Tibial nerve (tissue), 4 donors: ENCODE results near the gene SAMD1. TPM values are rescaled to one million over a fixed set of nuclear protein-coding genes. Genes with fewer than 3 reads are reported as not detected.
A peak's percentile ranks its signal among the peaks of the same experiment; 100 is the strongest.
"Not testable (repeated sequence)": the region's sequence is repeated elsewhere in the genome, so short reads cannot be mapped to it uniquely, and the experiment has no call there.

Source experiments
- DNase-seq, 2 donors: peaks; one replicate each; pipeline ENCODE4 v3.0.0-alpha.2; 2019; ENCODE audit warnings: low spot score in 2 of 2
- H3K27ac ChIP-seq, 4 donors: fragments of 200-600 bp; sonication (generic) in 3 of 4; one replicate each; pipeline ENCODE4 v1.5.1; 2017 to 2019; ENCODE audit warnings: mild to moderate bottlenecking in 1 of 4
- H3K27me3 ChIP-seq, 2 donors: fragments of 200-600 bp; sonication (generic) in 1 of 2; one replicate each; pipeline versions ENCODE4 v1.5.1 to v1.6.0; 2017 to 2019
- H3K36me3 ChIP-seq, 3 donors: fragments of 200-600 bp; sonication (generic); one replicate each; pipeline ENCODE4 v1.5.1; 2018 to 2019
- H3K4me1 ChIP-seq, 4 donors: fragments of 200-600 bp; sonication (generic) in 3 of 4; one replicate each; pipeline ENCODE4 v1.5.1; 2017 to 2019
- H3K4me3 ChIP-seq, 4 donors: fragments of 200-600 bp; sonication (generic) in 3 of 4; one replicate each; pipeline ENCODE4 v1.5.1; 2017 to 2019; ENCODE audit warnings: mild to moderate bottlenecking in 1 of 4, moderate library complexity in 1 of 4
- H3K9me3 ChIP-seq, 4 donors: fragments of 200-600 bp; sonication (generic) in 3 of 4; one replicate each; pipeline ENCODE4 v1.5.1; 2017 to 2019
- EP300 ChIP-seq, 2 donors: sonication (generic); formaldehyde crosslinking; IDR thresholded peaks; one replicate each; pipeline ENCODE4 v1.6.1; 2017; ENCODE audit warnings: antibody characterized with exemption in 2 of 2, mild to moderate bottlenecking in 1 of 2
- POLR2A ChIP-seq, 2 donors: fragments of 450-650 bp; IDR thresholded peaks; one replicate each; pipeline ENCODE4 v1.6.1; 2017; ENCODE audit warnings: antibody characterized with exemption in 2 of 2, mild to moderate bottlenecking in 2 of 2, moderate library complexity in 2 of 2
- WGBS, 2 donors: methylation state at CpG; one replicate each; pipeline ENCODE4 v1.1.5; 2018; 5-methylcytosine and 5-hydroxymethylcytosine counted together
- total RNA-seq, 4 donors: library from RNA; depleted of rRNA; stranded (reverse); fragments of >200 nt; gene quantifications; one replicate each; pipeline ENCODE4 v1.1.0, GENCODE V29; 2016
- TF ChIP-seq, protein P1 (sequence below), 5 experiments: fragments of 200-600 bp in 3 of 5; fragments of 450-650 bp in 2 of 5; sonication (generic) in 3 of 5; IDR thresholded peaks; one replicate each; pipeline ENCODE4 v1.5.1; 2016 to 2019; ENCODE audit warnings: antibody characterized with exemption in 5 of 5, mild to moderate bottlenecking in 3 of 5, moderate library complexity in 2 of 5

The SAMD1 gene
- total RNA-seq, 4 donors from 2014 or later: 5.9 to 31.4 (median 19.0) TPM

DNA sequence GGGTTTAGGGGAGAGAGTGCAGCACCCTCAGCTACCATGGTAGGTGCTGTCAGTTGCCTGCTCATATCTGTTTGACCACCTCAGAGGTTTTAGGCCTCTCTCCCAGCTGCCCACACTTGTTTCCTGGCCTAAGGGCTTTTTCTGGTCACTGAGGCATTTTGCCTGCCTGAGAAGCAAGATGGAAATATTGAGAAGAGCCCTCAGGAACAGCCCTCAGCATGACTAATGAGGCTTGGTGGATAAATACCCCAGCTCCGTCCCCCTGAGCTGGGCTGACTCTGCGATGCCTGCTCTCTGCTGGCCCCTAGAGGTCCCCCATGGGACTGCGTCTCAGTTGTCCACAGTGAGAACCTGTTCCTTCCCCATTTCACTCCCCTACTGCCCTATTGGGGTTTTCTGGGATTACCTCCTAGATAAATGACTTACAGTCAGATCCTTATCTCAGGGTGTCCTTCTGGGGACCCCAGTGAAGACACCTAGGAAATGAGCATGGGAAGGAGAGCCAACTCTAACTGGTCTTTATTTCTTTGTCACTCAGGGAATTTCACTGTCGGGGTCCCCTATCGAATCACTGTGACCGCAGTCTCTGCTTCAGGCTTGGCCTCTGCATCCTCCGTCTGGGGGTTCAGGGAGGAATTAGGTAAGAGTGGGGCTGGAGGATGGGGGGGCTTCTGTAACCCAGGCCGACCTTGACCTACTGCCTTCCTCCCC is 42.0 kb downstream of the SAMD1 start:
- Histone ChIP-seq H3K36me3 (peaks cover 0 to 15% (median 0%) of the 10 kb centered on the region in 3 donors), H3K27me3 (no peaks in the 10 kb centered on the region), H3K4me1 (no peaks in the 10 kb centered on the region), H3K27ac (no peak overlapping the region), H3K9me3 (peaks cover 0 to 14% (median 0%) of the 10 kb centered on the region in 4 donors), H3K4me3 (no peak overlapping the region)
- TF ChIP-seq POLR2A (IDR thresholded peaks at IDR 0.05) (no peak), EP300 (IDR thresholded peaks at IDR 0.05) (no peak)
- TF ChIP-seq, protein P1, sequence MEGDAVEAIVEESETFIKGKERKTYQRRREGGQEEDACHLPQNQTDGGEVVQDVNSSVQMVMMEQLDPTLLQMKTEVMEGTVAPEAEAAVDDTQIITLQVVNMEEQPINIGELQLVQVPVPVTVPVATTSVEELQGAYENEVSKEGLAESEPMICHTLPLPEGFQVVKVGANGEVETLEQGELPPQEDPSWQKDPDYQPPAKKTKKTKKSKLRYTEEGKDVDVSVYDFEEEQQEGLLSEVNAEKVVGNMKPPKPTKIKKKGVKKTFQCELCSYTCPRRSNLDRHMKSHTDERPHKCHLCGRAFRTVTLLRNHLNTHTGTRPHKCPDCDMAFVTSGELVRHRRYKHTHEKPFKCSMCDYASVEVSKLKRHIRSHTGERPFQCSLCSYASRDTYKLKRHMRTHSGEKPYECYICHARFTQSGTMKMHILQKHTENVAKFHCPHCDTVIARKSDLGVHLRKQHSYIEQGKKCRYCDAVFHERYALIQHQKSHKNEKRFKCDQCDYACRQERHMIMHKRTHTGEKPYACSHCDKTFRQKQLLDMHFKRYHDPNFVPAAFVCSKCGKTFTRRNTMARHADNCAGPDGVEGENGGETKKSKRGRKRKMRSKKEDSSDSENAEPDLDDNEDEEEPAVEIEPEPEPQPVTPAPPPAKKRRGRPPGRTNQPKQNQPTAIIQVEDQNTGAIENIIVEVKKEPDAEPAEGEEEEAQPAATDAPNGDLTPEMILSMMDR (IDR thresholded peaks at IDR 0.05): peak; percentile 45 to 78 (median 62)
- 75% methylated on average over 8 of the region's 8 CpGs for WGBS, 2 donors
- peak in 1 of 2 donors; percentile 53 for DNase-seq

DNA sequence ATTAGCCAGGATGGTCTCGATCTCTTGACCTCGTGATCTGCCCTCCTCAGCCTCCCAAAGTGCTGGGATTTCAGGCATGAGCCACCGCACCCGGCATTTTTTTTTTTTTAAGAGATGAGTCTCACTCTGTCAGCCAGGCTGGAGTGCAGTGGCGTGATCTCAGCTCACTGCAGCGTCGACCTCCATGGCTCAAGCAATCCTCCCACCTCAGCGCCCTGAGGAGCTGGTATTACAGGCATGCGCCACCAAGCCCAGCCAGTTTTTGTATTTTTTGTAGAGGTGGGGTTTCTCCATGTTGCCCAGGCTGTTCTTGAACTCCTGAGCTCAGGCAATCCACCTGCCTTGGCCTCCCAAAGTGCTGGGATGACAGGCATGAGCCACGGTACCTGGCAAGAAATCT is 42.7 kb downstream of the SAMD1 start:
- not testable (repeated sequence) for H3K27ac ChIP-seq, H3K4me1 ChIP-seq, DNase-seq, H3K9me3 ChIP-seq, H3K27me3 ChIP-seq, H3K4me3 ChIP-seq
- H3K36me3 ChIP-seq: peaks cover 0 to 11% (median 0%) of the 10 kb centered on the region in 3 donors
- 98% methylated on average over 10 of the region's 10 CpGs for WGBS, 2 donors

DNA sequence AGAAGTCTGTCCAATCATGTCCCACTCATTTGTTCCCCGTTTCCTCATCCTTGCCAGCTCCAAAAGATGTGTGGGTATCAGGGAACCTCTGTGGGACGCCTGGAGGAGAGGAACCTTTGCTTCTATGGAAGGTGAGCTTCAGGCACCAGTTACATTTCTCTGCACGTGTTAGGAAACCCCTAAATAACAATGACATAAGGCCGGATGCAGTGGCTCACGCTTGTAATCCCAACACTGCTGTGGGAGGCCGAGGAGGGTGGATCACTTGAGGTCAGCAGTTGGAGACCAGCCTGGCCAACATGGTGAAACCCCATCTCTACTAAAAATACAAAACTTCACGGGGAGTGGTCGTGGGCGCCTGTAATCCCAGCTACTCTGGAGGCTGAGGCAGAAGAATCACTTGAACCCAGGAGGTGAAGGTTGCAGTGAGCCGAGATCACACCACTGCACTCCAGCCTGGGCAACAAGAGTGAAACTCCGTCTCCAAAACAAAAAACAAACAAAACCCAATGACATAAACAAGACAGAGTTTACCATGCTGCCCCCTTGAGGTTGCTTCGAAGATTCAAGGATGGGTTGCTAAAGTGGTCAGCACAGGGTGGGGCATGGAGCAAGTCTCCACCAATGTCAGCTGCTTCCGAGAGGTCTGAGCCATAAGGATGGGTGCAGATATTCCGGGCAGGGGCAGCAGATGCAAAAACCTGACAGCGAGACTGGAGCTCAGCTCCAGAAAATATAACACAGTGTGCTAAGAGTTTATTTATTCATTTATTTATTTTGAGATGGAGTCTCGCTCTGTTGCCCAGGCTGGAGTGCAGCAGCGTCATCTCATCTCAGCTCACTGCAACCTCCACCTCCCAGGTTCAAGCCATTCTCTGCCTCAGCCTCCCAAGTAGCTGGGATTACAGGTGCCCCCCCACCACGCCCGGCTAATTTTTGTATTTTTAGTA is 47.6 kb downstream of the SAMD1 start:
- TF ChIP-seq, protein P1 (IDR thresholded peaks at IDR 0.05): peak; percentile 30 to 62 (median 46)
- H3K36me3 ChIP-seq, H3K4me3 ChIP-seq, H3K27me3 ChIP-seq, H3K4me1 ChIP-seq, H3K9me3 ChIP-seq: not testable (repeated sequence)
- 57 to 58% methylated on average over 19 of the region's 19 CpGs for WGBS, 2 donors
- peak overlapping the region in 1 of 4 donors; percentile 26 for H3K27ac ChIP-seq
- peak in 1 of 2 donors; percentile 51 for DNase-seq

GRCh38 chr19:14039181-14039580 is 51.4 kb downstream of the SAMD1 start:
- Histone ChIP-seq H3K4me3 (no peak overlapping the region), H3K36me3 (no peaks in the 10 kb centered on the region), H3K9me3 (no peaks in the 10 kb centered on the region), H3K27ac (no peak overlapping the region), H3K4me1 (peaks cover 0 to 7% (median 3%) of the 10 kb centered on the region in 4 donors), H3K27me3 (no peaks in the 10 kb centered on the region)
- DNase-seq: no peak
- WGBS, 2 donors: 86 to 90% methylated on average over 7 of the region's 7 CpGs
- TF ChIP-seq EP300 (IDR thresholded peaks at IDR 0.05) (no peak), POLR2A (IDR thresholded peaks at IDR 0.05) (no peak)
- TF ChIP-seq, protein P1 (IDR thresholded peaks at IDR 0.05): no peak

Other genes with a start within 250 kb of the SAMD1 start
- not detected for gene NANOS3, start 213.6 kb downstream of the SAMD1 start, total RNA-seq
- 1 to 10 TPM in 3 of 4 donors, not detected in 1; 1.5 to 3.3 (median 3.0) TPM for gene BRME1, start 184.6 kb downstream of the SAMD1 start, total RNA-seq
- gene CC2D1A, start 184.6 kb downstream of the SAMD1 start, total RNA-seq: 10 to 100 TPM; 42.7 to 99.3 (median 56.0) TPM
- 10 to 100 TPM in 3 of 4 donors, 1 to 10 TPM in 1; 9.4 to 45.7 (median 20.7) TPM for gene PODNL1, start 152.3 kb downstream of the SAMD1 start, total RNA-seq
- gene DCAF15, start 138.2 kb downstream of the SAMD1 start, total RNA-seq: 10 to 100 TPM; 14.3 to 31.5 (median 19.3) TPM
- gene RFX1, start 84.4 kb downstream of the SAMD1 start, total RNA-seq: 1 to 10 TPM; 3.1 to 8.4 (median 6.0) TPM
- gene RLN3, start 62.6 kb downstream of the SAMD1 start, total RNA-seq: not detected
- 1 to 10 TPM; 2.4 to 3.5 (median 3.0) TPM for gene IL27RA, start 59.0 kb downstream of the SAMD1 start, total RNA-seq
- 1 to 10 TPM in 1 of 4 donors, under 1 TPM in 3; 0.30 to 2.7 (median 0.53) TPM for gene PALM3, start 28.7 kb downstream of the SAMD1 start, total RNA-seq
- gene MISP3, start 18.0 kb downstream of the SAMD1 start, total RNA-seq: 1 to 10 TPM; 1.8 to 7.8 (median 7.2) TPM
- not detected for gene C19orf67, start 5.0 kb downstream of the SAMD1 start, total RNA-seq
- gene PRKACA, start 27.0 kb upstream of the SAMD1 start, total RNA-seq: 10 to 100 TPM; 26.9 to 59.4 (median 41.3) TPM
- 1 to 10 TPM in 1 of 4 donors, under 1 TPM in 1, not detected in 2; 0.90 to 2.3 TPM for gene ASF1B, start 45.8 kb upstream of the SAMD1 start, total RNA-seq
- 10 to 100 TPM in 2 of 4 donors, 1 to 10 TPM in 2; 8.0 to 17.5 (median 11.2) TPM for gene ADGRL1, start 115.4 kb upstream of the SAMD1 start, total RNA-seq